Measurements from ENCODE around the gene GNG2. TPM values are rescaled to one million over a fixed set of nuclear protein-coding genes. Genes with fewer than 3 reads are reported as not detected.
A peak's percentile ranks its signal among the peaks of the same experiment; 100 is the strongest.

Gene GNG2
- total and polyA plus RNA-seq, 9 of the 15 experiments (the other 6 are each of a cell fraction or from before 2014, with no cell fraction given) = 0.18 TPM; not detected in 8

- peak; percentile 53 for TF ChIP-seq CCNT2 (IDR thresholded peaks at IDR 0.05; ENCODE audit: borderline replicate concordance, extremely low read depth, insufficient read length, low read depth, low read length)
- no peak for TF ChIP-seq OTX1 (CRISPR knock-in tag; IDR thresholded peaks at IDR 0.05)
- no peak for TF ChIP-seq GATA2 (CRISPR knock-in tag; IDR thresholded peaks at IDR 0.05)
- no peak for TF ChIP-seq ZNF274 (IDR thresholded peaks at IDR 0.05; ENCODE audit: borderline replicate concordance, low read depth, low read length)
- TF ChIP-seq ZNF282 (CRISPR knock-in tag; IDR thresholded peaks at IDR 0.05) = no peak
- no peak for TF ChIP-seq ETV5 (CRISPR knock-in tag; IDR thresholded peaks at IDR 0.05; ENCODE audit: low read depth)
- TF ChIP-seq COPS2 (conservative IDR thresholded peaks at IDR 0.05) = no peak
- TF ChIP-seq FOXJ3 (CRISPR knock-in tag; IDR thresholded peaks at IDR 0.05) = no peak
- TF ChIP-seq ZZZ3 (IDR thresholded peaks at IDR 0.05) = no peak
- no peak for TF ChIP-seq CEBPG (CRISPR knock-in tag; IDR thresholded peaks at IDR 0.05)
- no peak for TF ChIP-seq CEBPG (tag; conservative IDR thresholded peaks at IDR 0.05 in 1 of 2, IDR thresholded peaks at IDR 0.05 in 1 of 2)
- no peak for TF ChIP-seq IRF1 (CRISPR knock-in tag; IDR thresholded peaks at IDR 0.05; ENCODE audit: borderline replicate concordance)
- TF ChIP-seq CHD4 (IDR thresholded peaks at IDR 0.05; ENCODE audit: insufficient read depth, insufficient replicate concordance, low read depth, low read length, poor library complexity, severe bottlenecking) = no peak
- TF ChIP-seq ZNF165 (CRISPR knock-in tag; IDR thresholded peaks at IDR 0.05; ENCODE audit: borderline replicate concordance) = no peak
- no peak for TF ChIP-seq SMARCB1 (IDR thresholded peaks at IDR 0.05; ENCODE audit: insufficient read length, low read depth)
- TF ChIP-seq NEUROD1 (IDR thresholded peaks at IDR 0.05; ENCODE audit: borderline replicate concordance, low read depth, low read length, partially characterized antibody) = peak; percentile 29
- TF ChIP-seq HINFP (tag; conservative IDR thresholded peaks at IDR 0.05; ENCODE audit: low read depth) = no peak
- TF ChIP-seq THAP7 (CRISPR knock-in tag; IDR thresholded peaks at IDR 0.05) = no peak
- no peak for TF ChIP-seq GTF2F1 (IDR thresholded peaks at IDR 0.05; ENCODE audit: low read depth, low read length)
Measured at GRCh38 chr14:51989293-51990234, 129.2 kb downstream of the GNG2 start, which contains the start of gene RTRAF (continued).
